ENCODE data around the gene MGAT4B. TPM values are rescaled to one million over a fixed set of nuclear protein-coding genes. Genes with fewer than 3 reads are reported as not detected.

MGAT4B gene
- total RNA-seq, 2 experiments from 2014 or later, result 141 to 145 TPM

DNA sequence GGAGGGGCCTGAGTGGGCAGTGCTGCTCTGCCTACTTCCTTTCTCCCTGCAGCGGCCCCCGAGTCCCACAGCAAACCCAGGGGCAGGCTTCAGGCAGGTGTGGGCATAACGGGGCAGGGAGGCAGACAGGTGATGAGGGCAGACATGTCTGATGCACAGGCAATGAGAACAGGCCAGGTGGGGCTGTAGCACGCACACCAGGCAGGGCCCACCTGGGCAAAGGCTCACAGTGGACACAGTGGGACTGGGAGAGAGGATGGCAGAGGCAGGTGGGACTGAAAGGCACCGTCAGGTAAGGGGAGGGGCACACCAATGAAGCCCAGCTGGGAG, 7.1 kb downstream of the MGAT4B start:
- Histone ChIP-seq H3K9me3 (ENCODE audit: control insufficient read depth in 1 of 2, insufficient read depth in 1 of 2, low read length in 2 of 2) (no peaks in the 10 kb centered on the region), H3K27ac (ENCODE audit: low read depth in 1 of 2, low read length in 2 of 2) (no peak overlapping the region)

DNA sequence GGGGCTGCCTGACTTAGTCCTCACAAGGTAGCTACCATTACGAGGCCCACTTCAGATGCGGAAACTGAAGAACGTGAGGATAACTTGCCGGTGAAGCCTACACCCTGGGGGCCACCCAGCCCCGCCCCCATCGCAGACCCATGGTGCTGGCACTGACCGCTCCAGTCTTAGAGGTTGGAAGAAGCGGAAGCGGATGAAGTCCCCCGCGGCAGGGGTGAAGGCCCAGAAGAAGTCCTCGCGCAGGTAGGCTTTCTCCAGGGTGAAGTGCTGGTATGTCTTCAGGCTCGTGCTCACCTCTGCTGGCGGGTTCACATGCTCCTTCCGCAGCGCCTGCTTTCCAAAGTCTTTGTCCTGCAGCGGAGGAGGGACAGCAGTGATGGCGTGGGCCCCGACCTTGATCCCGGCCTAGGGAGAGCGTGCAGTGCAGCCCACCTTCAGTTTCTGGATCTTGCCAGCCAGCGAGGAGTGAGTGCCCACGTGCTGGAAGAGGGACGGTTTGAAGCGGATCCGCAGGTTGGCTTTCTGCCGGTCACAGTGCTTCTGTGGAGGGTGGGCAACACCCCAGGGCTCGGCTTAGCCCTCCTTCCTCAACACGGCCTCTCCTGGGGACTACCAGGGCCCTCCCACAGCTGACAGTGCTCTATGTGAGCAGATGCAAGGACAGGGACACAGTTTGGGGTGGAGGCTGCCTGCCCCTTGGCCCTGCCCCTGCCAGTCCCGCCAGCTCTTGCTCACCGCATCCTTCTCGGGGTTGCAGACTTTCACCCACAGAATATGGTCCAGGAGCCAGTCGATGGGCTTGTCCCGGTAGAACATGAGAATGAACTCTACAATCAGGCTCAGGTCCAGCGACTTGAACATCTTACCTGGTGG, 7.7 kb downstream of the MGAT4B start:
- DNase-seq, result no peak
- intact Hi-C loops (cut with DNase I, micrococcal nuclease), result no loop called here
- no peaks in the 10 kb centered on the region for H3K27me3 ChIP-seq (ENCODE audit: control insufficient read depth in 1 of 2, insufficient read depth in 2 of 2, low read length in 2 of 2)
- no peak for TF ChIP-seq CTCF (IDR thresholded peaks at IDR 0.05)
- ATAC-seq (ENCODE audit: poor library complexity), result no peak
- Mint-ChIP-seq H3K4me3 (peak overlapping the region; percentile 34), H3K9me3 (no peaks in the 10 kb centered on the region), H3K4me1 (ENCODE audit: low read depth) (peaks cover 42% of the 10 kb centered on the region), H3K27me3 (no peaks in the 10 kb centered on the region), H3K27ac (no peak overlapping the region), H3K36me3 (ENCODE audit: low read depth) (peaks cover 27% of the 10 kb centered on the region)
- H3K9me3 ChIP-seq (ENCODE audit: control insufficient read depth in 1 of 2, insufficient read depth in 1 of 2, low read length in 2 of 2), result no peaks in the 10 kb centered on the region
- no peak overlapping the region for H3K27ac ChIP-seq (ENCODE audit: low read depth in 1 of 2, low read length in 2 of 2)
- CTCF ChIA-PET, result no interaction called here
- peaks cover 52% of the 10 kb centered on the region for H3K4me1 ChIP-seq (ENCODE audit: insufficient read depth, low read length)
- peaks cover 28% of the 10 kb centered on the region for H3K36me3 ChIP-seq (ENCODE audit: insufficient read depth, low read length)
- POLR2A ChIA-PET, result no interaction called here
- no peak overlapping the region for H3K4me3 ChIP-seq (ENCODE audit: low read length)

More for the DNA sequence above, 7.1 kb downstream of the MGAT4B start:
- ChIA-PET POLR2A (no interaction called here), CTCF (no interaction called here)
- Histone ChIP-seq H3K4me3 (ENCODE audit: low read length) (no peak overlapping the region), H3K4me1 (ENCODE audit: insufficient read depth, low read length) (peaks cover 52% of the 10 kb centered on the region), H3K36me3 (ENCODE audit: insufficient read depth, low read length) (peaks cover 28% of the 10 kb centered on the region), H3K27me3 (ENCODE audit: control insufficient read depth in 1 of 2, insufficient read depth in 2 of 2, low read length in 2 of 2) (no peaks in the 10 kb centered on the region)
- no peak for ATAC-seq (ENCODE audit: poor library complexity)
- peak overlapping the region; percentile 34 for H3K4me3 Mint-ChIP-seq
- no peaks in the 10 kb centered on the region for H3K9me3 Mint-ChIP-seq
- intact Hi-C loops (cut with DNase I, micrococcal nuclease), result no loop called here
- peaks cover 27% of the 10 kb centered on the region for H3K36me3 Mint-ChIP-seq (ENCODE audit: low read depth)
- H3K27me3 Mint-ChIP-seq, result no peaks in the 10 kb centered on the region
- H3K4me1 Mint-ChIP-seq (ENCODE audit: low read depth), result peaks cover 42% of the 10 kb centered on the region
- TF ChIP-seq CTCF (IDR thresholded peaks at IDR 0.05), result no peak
- no peak overlapping the region for H3K27ac Mint-ChIP-seq
- no peak for DNase-seq

DNA sequence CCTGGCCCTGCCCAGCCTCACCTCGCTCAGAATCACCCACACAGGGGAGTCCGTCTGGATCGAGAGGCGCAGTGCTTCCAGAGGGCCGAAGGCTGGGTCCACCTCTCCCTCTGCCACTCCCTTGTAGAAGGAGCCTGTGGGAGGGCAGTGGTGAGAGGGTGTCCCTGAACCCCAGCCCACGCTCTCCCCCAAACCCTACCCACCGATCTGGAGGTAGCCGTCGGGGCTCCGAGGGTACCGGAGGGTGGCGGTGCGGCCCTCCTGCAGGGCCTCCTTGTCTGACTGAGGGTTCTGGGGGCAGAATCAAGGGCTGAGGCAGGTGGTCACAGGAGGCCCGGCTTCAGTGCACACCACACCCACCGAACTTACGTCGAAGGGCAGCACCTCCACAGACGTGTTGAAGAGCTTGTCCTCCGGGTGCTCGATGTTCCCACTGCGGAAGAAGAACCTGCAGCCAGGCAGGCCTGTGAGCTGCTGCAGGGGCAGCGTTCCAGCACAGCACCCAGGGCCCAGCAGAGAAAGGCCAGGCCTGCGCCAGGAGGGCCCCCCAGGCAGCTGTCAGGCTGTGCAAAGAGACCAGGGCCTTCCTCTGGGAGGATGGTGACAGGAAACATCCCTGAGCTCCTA, 8.4 kb downstream of the MGAT4B start:
- ChIA-PET POLR2A (no interaction called here), CTCF (no interaction called here)
- DNase-seq (no peak), ATAC-seq (ENCODE audit: poor library complexity) (no peak)
- peaks cover 27% of the 10 kb centered on the region for H3K36me3 Mint-ChIP-seq (ENCODE audit: low read depth)
- no peaks in the 10 kb centered on the region for H3K9me3 Mint-ChIP-seq
- Histone ChIP-seq H3K27ac (ENCODE audit: low read depth in 1 of 2, low read length in 2 of 2) (no peak overlapping the region), H3K4me3 (ENCODE audit: low read length) (no peak overlapping the region), H3K36me3 (ENCODE audit: insufficient read depth, low read length) (peaks cover 28% of the 10 kb centered on the region), H3K27me3 (ENCODE audit: control insufficient read depth in 1 of 2, insufficient read depth in 2 of 2, low read length in 2 of 2) (no peaks in the 10 kb centered on the region), H3K9me3 (ENCODE audit: control insufficient read depth in 1 of 2, insufficient read depth in 1 of 2, low read length in 2 of 2) (no peaks in the 10 kb centered on the region), H3K4me1 (ENCODE audit: insufficient read depth, low read length) (peaks cover 52% of the 10 kb centered on the region)
- no peak overlapping the region for H3K27ac Mint-ChIP-seq
- TF ChIP-seq CTCF (IDR thresholded peaks at IDR 0.05), result no peak
- no peak overlapping the region for H3K4me3 Mint-ChIP-seq
- no peaks in the 10 kb centered on the region for H3K27me3 Mint-ChIP-seq
- intact Hi-C loops (cut with DNase I, micrococcal nuclease), result no loop called here
- peaks cover 42% of the 10 kb centered on the region for H3K4me1 Mint-ChIP-seq (ENCODE audit: low read depth)

All from CD4-positive, alpha-beta T cell (primary cell).